ENCODE data around the gene CYP26B1.

The CYP26B1 gene

DNA sequence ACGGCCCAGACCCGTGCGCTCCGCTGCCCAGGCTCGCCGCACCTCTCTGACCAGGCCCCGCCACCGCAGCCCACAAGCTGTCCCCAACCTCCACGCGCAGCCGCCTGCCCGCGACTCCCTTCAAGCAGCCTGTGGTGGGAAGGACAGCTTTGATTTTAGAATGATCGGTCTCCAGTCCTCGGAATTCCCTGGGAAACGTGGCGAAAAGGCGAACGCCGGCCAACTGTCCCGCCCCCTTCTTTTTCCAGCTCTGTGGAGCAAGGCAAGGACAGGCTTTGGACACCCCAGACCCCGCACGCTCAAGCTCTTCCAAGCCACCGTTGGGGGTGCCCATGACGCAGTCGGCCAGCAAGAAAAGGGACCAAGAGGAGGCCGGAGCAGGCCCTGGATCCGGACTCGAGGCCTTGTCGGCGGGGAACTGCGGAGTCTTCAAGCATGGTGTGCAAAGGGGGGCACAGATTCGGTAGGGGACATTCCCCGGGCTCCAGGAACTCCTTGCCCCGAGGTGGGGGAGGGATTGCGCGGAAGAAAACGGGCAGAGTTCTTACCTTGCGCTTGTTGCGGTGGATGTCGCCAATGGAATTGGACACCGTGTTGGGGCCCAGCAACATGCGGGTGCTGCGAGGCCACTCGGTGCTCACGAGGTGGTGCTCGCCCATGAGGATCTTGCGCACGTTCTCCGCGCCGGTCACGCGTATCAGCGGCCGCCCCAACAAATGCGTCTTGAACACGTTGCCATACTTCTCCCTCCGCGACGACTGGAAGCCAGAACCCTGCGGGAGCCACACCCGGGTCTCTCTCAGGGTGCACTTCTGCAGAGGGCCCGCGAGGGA is 4.0 kb downstream of the CYP26B1 start:
- TF ChIP-seq, protein P1, sequence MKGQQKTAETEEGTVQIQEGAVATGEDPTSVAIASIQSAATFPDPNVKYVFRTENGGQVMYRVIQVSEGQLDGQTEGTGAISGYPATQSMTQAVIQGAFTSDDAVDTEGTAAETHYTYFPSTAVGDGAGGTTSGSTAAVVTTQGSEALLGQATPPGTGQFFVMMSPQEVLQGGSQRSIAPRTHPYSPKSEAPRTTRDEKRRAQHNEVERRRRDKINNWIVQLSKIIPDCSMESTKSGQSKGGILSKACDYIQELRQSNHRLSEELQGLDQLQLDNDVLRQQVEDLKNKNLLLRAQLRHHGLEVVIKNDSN (IDR thresholded peaks at IDR 0.05), result no peak
- no peak for TF ChIP-seq CREB1 (IDR thresholded peaks at IDR 0.05; ENCODE audit: low read depth)
- TF ChIP-seq TCF12 (IDR thresholded peaks at IDR 0.05; ENCODE audit: low read depth), result no peak
- TF ChIP-seq RAD21 (IDR thresholded peaks at IDR 0.05; ENCODE audit: low read depth), result no peak
- TF ChIP-seq NFIC (IDR thresholded peaks at IDR 0.05), result no peak
- TF ChIP-seq TEAD4 (IDR thresholded peaks at IDR 0.05), result no peak
- no peak for TF ChIP-seq EGR1 (IDR thresholded peaks at IDR 0.05)
- TF ChIP-seq CEBPB (IDR thresholded peaks at IDR 0.05), result no peak
- TF ChIP-seq ZBTB7A (IDR thresholded peaks at IDR 0.05; ENCODE audit: low read depth), result no peak
- TF ChIP-seq, protein P2, sequence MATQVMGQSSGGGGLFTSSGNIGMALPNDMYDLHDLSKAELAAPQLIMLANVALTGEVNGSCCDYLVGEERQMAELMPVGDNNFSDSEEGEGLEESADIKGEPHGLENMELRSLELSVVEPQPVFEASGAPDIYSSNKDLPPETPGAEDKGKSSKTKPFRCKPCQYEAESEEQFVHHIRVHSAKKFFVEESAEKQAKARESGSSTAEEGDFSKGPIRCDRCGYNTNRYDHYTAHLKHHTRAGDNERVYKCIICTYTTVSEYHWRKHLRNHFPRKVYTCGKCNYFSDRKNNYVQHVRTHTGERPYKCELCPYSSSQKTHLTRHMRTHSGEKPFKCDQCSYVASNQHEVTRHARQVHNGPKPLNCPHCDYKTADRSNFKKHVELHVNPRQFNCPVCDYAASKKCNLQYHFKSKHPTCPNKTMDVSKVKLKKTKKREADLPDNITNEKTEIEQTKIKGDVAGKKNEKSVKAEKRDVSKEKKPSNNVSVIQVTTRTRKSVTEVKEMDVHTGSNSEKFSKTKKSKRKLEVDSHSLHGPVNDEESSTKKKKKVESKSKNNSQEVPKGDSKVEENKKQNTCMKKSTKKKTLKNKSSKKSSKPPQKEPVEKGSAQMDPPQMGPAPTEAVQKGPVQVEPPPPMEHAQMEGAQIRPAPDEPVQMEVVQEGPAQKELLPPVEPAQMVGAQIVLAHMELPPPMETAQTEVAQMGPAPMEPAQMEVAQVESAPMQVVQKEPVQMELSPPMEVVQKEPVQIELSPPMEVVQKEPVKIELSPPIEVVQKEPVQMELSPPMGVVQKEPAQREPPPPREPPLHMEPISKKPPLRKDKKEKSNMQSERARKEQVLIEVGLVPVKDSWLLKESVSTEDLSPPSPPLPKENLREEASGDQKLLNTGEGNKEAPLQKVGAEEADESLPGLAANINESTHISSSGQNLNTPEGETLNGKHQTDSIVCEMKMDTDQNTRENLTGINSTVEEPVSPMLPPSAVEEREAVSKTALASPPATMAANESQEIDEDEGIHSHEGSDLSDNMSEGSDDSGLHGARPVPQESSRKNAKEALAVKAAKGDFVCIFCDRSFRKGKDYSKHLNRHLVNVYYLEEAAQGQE (IDR thresholded peaks at IDR 0.05; ENCODE audit: low read depth), result no peak
- no peak for TF ChIP-seq YY1 (IDR thresholded peaks at IDR 0.05; ENCODE audit: low read depth)
- no peak for TF ChIP-seq FOXM1 (IDR thresholded peaks at IDR 0.05; ENCODE audit: borderline replicate concordance, low read depth)
- TF ChIP-seq, protein P3, sequence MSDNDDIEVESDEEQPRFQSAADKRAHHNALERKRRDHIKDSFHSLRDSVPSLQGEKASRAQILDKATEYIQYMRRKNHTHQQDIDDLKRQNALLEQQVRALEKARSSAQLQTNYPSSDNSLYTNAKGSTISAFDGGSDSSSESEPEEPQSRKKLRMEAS (IDR thresholded peaks at IDR 0.05), result no peak
- TF ChIP-seq EP300 (IDR thresholded peaks at IDR 0.05; ENCODE audit: borderline replicate concordance), result no peak
- TF ChIP-seq TAF1 (IDR thresholded peaks at IDR 0.05; ENCODE audit: low read depth), result no peak

DNA sequence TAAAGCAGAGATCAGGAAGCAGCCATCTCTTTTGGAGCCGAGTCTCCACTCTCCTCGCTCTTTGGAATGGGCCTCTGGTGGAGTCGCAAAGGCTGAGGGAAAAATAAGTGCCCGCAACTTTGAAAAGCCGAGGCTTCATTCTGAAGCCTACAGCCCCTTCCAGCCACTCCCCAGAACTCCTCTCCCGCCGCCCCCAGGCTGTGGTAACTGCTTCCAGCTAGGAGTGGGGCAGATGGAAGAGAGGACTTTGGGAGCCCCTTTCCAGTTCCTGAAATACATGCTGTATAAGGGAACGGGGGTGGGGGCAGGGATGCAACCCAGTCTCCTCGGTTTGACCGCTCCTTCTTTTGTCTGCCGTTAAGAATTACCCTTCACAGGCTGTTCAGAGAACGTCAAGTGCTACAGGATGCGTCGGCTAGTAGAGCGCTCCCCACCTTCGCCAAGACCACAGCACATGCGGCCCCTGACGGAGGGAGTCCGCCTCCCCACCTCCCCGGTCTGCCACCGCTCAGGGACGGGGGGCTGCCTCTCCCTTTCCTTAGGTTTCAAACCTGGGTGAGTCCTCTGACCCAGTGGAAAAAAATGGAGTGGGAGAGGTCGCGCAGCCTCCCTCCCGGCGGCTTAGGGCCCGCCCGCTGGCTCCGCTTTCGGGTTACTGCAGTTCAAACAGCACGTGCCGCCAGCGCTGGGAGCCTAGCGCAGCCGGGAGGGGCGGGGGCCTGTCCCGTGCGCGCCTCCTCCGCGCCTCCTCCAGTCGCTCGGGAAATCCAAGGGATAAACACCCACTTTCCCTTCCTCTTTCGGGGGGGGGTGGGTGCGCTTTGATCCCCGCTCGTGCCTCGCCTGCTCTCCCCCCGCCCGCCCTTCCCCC is 4.9 kb downstream of the CYP26B1 start:
- TF ChIP-seq TCF12 (IDR thresholded peaks at IDR 0.05; ENCODE audit: low read depth) (no peak), CEBPB (IDR thresholded peaks at IDR 0.05) (no peak), NFIC (IDR thresholded peaks at IDR 0.05) (no peak)
- TF ChIP-seq, protein P3 (IDR thresholded peaks at IDR 0.05), result peak; percentile 64

DNA sequence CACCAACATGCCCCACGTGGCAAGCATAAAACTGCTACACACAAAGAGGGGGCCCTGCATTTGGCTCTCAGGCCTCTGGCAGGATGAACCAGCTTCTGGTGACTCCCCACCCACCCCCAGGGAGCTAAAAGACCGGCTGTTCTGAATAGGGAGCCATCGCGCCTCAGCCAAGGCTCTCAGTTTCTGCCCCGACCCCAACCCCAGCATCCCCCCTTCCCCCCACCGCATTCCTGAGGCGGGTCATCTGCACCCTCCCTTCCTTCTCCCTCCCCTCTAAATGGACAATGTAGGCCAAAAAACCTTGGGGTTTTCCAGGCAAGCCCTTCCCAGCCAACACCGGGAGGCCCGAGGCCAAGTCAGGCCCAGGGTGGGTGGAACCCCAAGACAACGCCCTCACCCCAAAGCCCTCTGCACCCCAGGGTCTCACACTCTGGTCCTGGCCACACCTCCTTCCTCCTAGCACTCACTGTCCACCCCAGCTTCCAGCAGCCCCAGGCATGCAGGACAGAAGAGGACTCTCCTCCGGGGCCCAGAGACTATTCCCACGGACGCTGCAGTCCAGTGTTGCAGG is 5.7 kb downstream of the CYP26B1 start:
- TF ChIP-seq TAF1 (IDR thresholded peaks at IDR 0.05; ENCODE audit: low read depth) (no peak), NFIC (IDR thresholded peaks at IDR 0.05) (no peak), ZBTB7A (IDR thresholded peaks at IDR 0.05; ENCODE audit: low read depth) (no peak)

DNA sequence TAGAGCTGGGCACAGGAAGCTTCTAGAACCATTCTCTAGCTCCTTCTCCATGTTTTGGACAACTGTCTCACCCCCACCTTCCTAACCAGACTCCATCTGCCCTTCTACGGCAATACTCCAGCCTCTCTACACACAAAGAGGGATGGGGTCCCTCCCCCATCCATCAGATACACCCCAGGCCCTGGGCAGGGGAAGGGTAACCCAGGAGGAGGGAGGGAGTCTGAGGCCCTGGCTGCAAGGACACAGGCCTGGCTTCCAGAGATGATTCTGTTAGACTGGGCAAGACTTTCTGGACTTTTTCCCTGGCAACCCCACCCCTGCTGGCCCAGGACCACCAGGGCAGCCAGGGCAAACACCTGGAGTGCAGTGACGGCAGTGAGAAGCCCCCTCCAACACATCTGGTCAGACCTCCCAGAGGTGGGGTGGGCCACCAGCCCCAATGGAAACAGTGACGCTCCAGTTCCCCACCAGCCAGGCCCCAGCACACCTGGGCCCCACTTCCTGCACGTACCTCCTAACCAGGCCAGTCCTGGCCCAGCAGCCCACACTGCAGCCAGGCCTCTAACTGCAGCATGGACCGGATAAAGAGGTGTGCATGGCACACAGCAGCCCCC is 6.5 kb downstream of the CYP26B1 start:
- TF ChIP-seq NFIC (IDR thresholded peaks at IDR 0.05) (no peak), CEBPB (IDR thresholded peaks at IDR 0.05) (no peak), TAF1 (IDR thresholded peaks at IDR 0.05; ENCODE audit: low read depth) (no peak)

DNA sequence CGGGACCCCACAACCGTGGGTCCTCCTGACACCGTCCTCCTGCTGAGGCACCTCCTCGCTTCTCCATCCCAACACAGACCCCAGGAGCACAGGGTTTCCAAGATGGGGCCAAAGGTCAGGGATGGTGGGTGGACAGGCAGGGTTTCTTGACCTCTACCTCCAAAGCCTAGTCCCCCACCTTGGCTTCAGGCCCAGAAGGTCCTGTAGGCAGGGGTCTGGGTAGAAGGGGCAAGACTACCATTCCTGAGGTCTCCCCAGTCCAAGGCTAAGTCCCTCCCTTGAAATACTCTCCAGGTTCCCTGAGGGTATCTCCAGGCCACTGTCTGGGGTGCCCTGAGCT is 7.1 kb downstream of the CYP26B1 start:
- TF ChIP-seq NFIC (IDR thresholded peaks at IDR 0.05) (no peak), TAF1 (IDR thresholded peaks at IDR 0.05; ENCODE audit: low read depth) (no peak), YY1 (IDR thresholded peaks at IDR 0.05; ENCODE audit: low read depth) (no peak), CREB1 (IDR thresholded peaks at IDR 0.05; ENCODE audit: low read depth) (no peak), EP300 (IDR thresholded peaks at IDR 0.05; ENCODE audit: borderline replicate concordance) (no peak)
- TF ChIP-seq, protein P2 (IDR thresholded peaks at IDR 0.05; ENCODE audit: low read depth), result no peak
- TF ChIP-seq, protein P3 (IDR thresholded peaks at IDR 0.05), result no peak
